ENCODE results near the gene DPP7. TPM values are rescaled to one million over a fixed set of nuclear protein-coding genes. Genes with fewer than 3 reads are reported as not detected.

DPP7 gene
- total and polyA plus RNA-seq, 2 of the 8 experiments (the other 6 are each of a cell fraction or from before 2014, with no cell fraction given): 21.2 to 26.8 TPM

DNA sequence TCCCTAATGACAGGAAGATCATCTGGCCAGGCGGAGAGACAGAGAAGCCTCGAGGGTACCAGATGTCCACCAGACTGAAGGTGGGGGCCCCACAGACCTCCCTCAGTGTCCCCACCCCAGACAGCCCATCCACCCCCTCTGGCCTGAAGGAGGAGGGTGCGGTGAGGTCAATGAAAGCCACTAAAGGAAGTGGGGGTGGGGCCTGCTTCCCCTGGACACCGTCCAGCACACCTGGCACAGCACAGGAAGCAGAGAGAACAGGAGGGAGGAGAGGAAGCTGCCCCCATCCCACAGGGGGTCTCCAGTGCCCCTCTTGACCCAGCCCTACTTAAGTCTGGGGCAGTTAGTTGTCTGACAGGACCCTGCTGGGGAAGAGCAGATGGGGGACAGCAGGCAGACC, 44.1 kb upstream of the DPP7 start:
- 0 out of 2 replicates have a peak overlapping the region, but pooled peaks have one; percentile 46 for H2BK15ac ChIP-seq (ENCODE audit: low read length)
- H2AK5ac ChIP-seq (ENCODE audit: low read depth, low read length): no peak overlapping the region
- H3K27me3 ChIP-seq (replicated peaks in 1 of 4; ENCODE audit: control insufficient read depth in 3 of 4, extremely low read depth in 1 of 4, insufficient read depth in 3 of 4, low read length in 3 of 4): peaks cover 49 to 87% (median 84%) of the 10 kb centered on the region in 4 experiments
- H3K18ac ChIP-seq (ENCODE audit: extremely low read depth, low read length): no peak overlapping the region
- FAIRE-seq (no peak), DNase-seq (ENCODE audit: low read depth in 1 of 2, low spot score in 2 of 2) (no peak)
- no peak overlapping the region for H2AFZ ChIP-seq (ENCODE audit: low read length)
- TF ChIP-seq, protein P1, sequence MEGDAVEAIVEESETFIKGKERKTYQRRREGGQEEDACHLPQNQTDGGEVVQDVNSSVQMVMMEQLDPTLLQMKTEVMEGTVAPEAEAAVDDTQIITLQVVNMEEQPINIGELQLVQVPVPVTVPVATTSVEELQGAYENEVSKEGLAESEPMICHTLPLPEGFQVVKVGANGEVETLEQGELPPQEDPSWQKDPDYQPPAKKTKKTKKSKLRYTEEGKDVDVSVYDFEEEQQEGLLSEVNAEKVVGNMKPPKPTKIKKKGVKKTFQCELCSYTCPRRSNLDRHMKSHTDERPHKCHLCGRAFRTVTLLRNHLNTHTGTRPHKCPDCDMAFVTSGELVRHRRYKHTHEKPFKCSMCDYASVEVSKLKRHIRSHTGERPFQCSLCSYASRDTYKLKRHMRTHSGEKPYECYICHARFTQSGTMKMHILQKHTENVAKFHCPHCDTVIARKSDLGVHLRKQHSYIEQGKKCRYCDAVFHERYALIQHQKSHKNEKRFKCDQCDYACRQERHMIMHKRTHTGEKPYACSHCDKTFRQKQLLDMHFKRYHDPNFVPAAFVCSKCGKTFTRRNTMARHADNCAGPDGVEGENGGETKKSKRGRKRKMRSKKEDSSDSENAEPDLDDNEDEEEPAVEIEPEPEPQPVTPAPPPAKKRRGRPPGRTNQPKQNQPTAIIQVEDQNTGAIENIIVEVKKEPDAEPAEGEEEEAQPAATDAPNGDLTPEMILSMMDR (IDR thresholded peaks at IDR 0.05; ENCODE audit: control extremely low read depth in 1 of 3, insufficient read depth in 1 of 3, low read depth in 1 of 3, low read length in 3 of 3): no peak
- TF ChIP-seq SP1 (IDR thresholded peaks at IDR 0.05; ENCODE audit: low read depth, low read length): no peak
- no peak for TF ChIP-seq KDM1A (IDR thresholded peaks at IDR 0.05; ENCODE audit: borderline replicate concordance, low read length)
- peaks cover 10% of the 10 kb centered on the region; the same call in 1 of the 2 replicates for H3K23me2 ChIP-seq (ENCODE audit: low read depth, low read length)
- H2BK120ac ChIP-seq (replicated peaks; ENCODE audit: low read depth, low read length): no peak overlapping the region
- 80% methylated on average over 3 of the region's 4 CpGs; no CpG with 5 or more reads in 1 of the 2 experiments for WGBS, 2 experiments (ENCODE audit: extremely low coverage in 1 of 2, insufficient coverage in 1 of 2, insufficient read length in 1 of 2, insufficient replicate concordance in 2 of 2, low coverage in 1 of 2, low lambda C conversion rate in 2 of 2, missing lambda C conversion rate in 1 of 2)
- H4K8ac ChIP-seq (ENCODE audit: extremely low read depth, insufficient read depth, low read length): no peak overlapping the region
- H4K91ac ChIP-seq (replicated peaks; ENCODE audit: insufficient read length, low read length): no peak overlapping the region
- no peak overlapping the region for H3K4me2 ChIP-seq (ENCODE audit: insufficient read depth in 1 of 2, low read depth in 2 of 2, low read length in 2 of 2)
- POLR2A ChIA-PET (ENCODE audit: partially characterized antibody): interaction anchor here (1.1 to 2.9 kb wide), 2 partner anchors 11 to 82 kb away, joined by 3 to 7 read pairs; partner anchors contain the start of genes LRRC26 and TUBB4B
- H3K23ac ChIP-seq (ENCODE audit: insufficient read length): no peak overlapping the region
- H2BK20ac ChIP-seq (ENCODE audit: low read length): no peak overlapping the region
- H3K27ac ChIP-seq (ENCODE audit: low read depth, low read length): no peak overlapping the region
- no peaks in the 10 kb centered on the region for H3K79me2 ChIP-seq (ENCODE audit: control insufficient read depth in 1 of 2, insufficient read depth in 2 of 2, low read length in 2 of 2)
- H3K4ac ChIP-seq (replicated peaks; ENCODE audit: insufficient read length, low read depth, low read length): no peak overlapping the region
- CTCF ChIA-PET (ENCODE audit: partially characterized antibody): interaction anchor here (1.1 to 1.3 kb wide), 2 partner anchors 16 to 129 kb away, joined by 4 read pairs; no protein-coding TSS in a partner anchor
- H3K14ac ChIP-seq (ENCODE audit: insufficient read length): no peak overlapping the region
- H3K9ac ChIP-seq (replicated peaks in 1 of 4; ENCODE audit: extremely low read depth in 1 of 4, low read depth in 3 of 4, low read length in 3 of 4): no peak overlapping the region
- no peak overlapping the region for H3K4me3 ChIP-seq (ENCODE audit: extremely low read depth in 1 of 4, insufficient read depth in 2 of 4, low read depth in 3 of 4, low read length in 4 of 4)
- no peak overlapping the region for H4K5ac ChIP-seq (ENCODE audit: insufficient read length, low read depth, low read length)
- no peaks in the 10 kb centered on the region for H3K9me3 ChIP-seq (ENCODE audit: insufficient read depth in 2 of 2, low read depth in 1 of 2, low read length in 1 of 2)
- H2BK12ac ChIP-seq (ENCODE audit: low read depth, low read length): no peak overlapping the region
- H3K79me1 ChIP-seq (ENCODE audit: low read depth, low read length): no peaks in the 10 kb centered on the region; the same call in 1 of the 2 replicates
- H3K4me1 ChIP-seq (replicated peaks in 1 of 4; ENCODE audit: control insufficient read depth in 3 of 4, insufficient read depth in 4 of 4, low read length in 3 of 4): peaks cover 0 to 13% (median 12%) of the 10 kb centered on the region in 4 experiments; a peak in 6 of 7 replicates
- no peaks in the 10 kb centered on the region for H3K36me3 ChIP-seq (ENCODE audit: control insufficient read depth in 2 of 4, insufficient read depth in 4 of 4, low read length in 3 of 4)
- peaks cover 0 to 21% of the 10 kb centered on the region in 2 experiments for H4K20me1 ChIP-seq (replicated peaks in 1 of 2; ENCODE audit: control insufficient read depth in 1 of 2, insufficient read depth in 2 of 2, low read length in 2 of 2)
- no peak overlapping the region for H3K56ac ChIP-seq (replicated peaks; ENCODE audit: insufficient read length, low read depth, low read length)
- no peak overlapping the region for H2BK5ac ChIP-seq (ENCODE audit: low read depth, low read length)
